Endodermal cell (in vitro differentiated cells): ENCODE measurements around the gene IGIP. TPM values are rescaled to one million over a fixed set of nuclear protein-coding genes. Genes with fewer than 3 reads are reported as not detected.

ENCODE experiments used
- DNase-seq: peaks from one replicate; pipeline ENCODE4 v3.0.0-alpha.2; 2017
- H3K27ac ChIP-seq: 2 replicates; pipeline ENCODE4 v1.5.1; 2013; ENCODE audit warnings: mild to moderate bottlenecking, low read depth, low read length, moderate library complexity
- H3K27me3 ChIP-seq: 2 replicates; pipeline ENCODE4 v1.6.1; 2013; ENCODE audit warnings: mild to moderate bottlenecking, low read length, moderate library complexity; ENCODE audit not compliant: insufficient read depth, control insufficient read depth, poor library complexity, severe bottlenecking
- H3K36me3 ChIP-seq: 2 replicates; pipeline ENCODE4 v1.7.0; 2013; ENCODE audit warnings: mild to moderate bottlenecking, low read length, moderate library complexity; ENCODE audit not compliant: control insufficient read depth, insufficient read depth
- H3K4me1 ChIP-seq: one replicate; pipeline ENCODE4 v1.7.0; 2013; ENCODE audit warnings: low read length; ENCODE audit not compliant: control insufficient read depth, insufficient read depth
- H3K4me3 ChIP-seq: 2 replicates; pipeline ENCODE4 v1.5.1; 2013; ENCODE audit warnings: mild to moderate bottlenecking, low read length, moderate library complexity
- H3K9ac ChIP-seq: 2 replicates; pipeline ENCODE4 v1.6.1; 2013; ENCODE audit warnings: mild to moderate bottlenecking, low read length, moderate library complexity; ENCODE audit not compliant: poor library complexity, severe bottlenecking; ENCODE audit errors: extremely low read depth
- H3K9me3 ChIP-seq: 2 replicates; pipeline ENCODE4 v1.6.1; 2013; ENCODE audit warnings: mild to moderate bottlenecking, low read length, moderate library complexity; ENCODE audit not compliant: control insufficient read depth
- H3K27ac Mint-ChIP-seq: 2 replicates; pipeline ENCODE4 v1.8.0; 2020; ENCODE audit warnings: mixed read lengths
- H3K27me3 Mint-ChIP-seq: 2 replicates; pipeline ENCODE4 v1.8.0; 2021; ENCODE audit warnings: mild to moderate bottlenecking, mixed read lengths; ENCODE audit not compliant: insufficient read depth
- H3K36me3 Mint-ChIP-seq: 2 replicates; pipeline ENCODE4 v1.8.0; 2020; ENCODE audit warnings: low read depth, mixed read lengths
- H3K4me1 Mint-ChIP-seq: 2 replicates; pipeline ENCODE4 v1.8.0; 2020; ENCODE audit warnings: mixed read lengths
- H3K4me3 Mint-ChIP-seq: 2 replicates; pipeline ENCODE4 v1.8.0; 2020; ENCODE audit warnings: mild to moderate bottlenecking, moderate library complexity, mixed read lengths
- H3K9me3 Mint-ChIP-seq: 2 replicates; pipeline ENCODE4 v1.8.0; 2020; ENCODE audit warnings: mild to moderate bottlenecking, mixed read lengths
- CTCF ChIP-seq: fragments of 200-600 bp; sonication (generic); conservative IDR thresholded peaks from 2 replicates; pipeline ENCODE4 v1.5.0; 2021; ENCODE audit warnings: antibody characterized with exemption, mild to moderate bottlenecking
- WGBS, 2 experiments: methylation state at CpG; one replicate each; pipeline versions ENCODE4 v1.1.5 to v1.1.7; 2013; ENCODE audit warnings: missing lambda C conversion rate in 2 of 2, mixed read lengths in 1 of 2; ENCODE audit not compliant: insufficient coverage in 1 of 2, insufficient read length in 1 of 2; 5-methylcytosine and 5-hydroxymethylcytosine counted together
- total RNA-seq, 2 donors: library from RNA; stranded (reverse); fragmentation: NEBNext Ultra II Directional in 1 of 2; extraction: Animal tissue kit (Norgen Biotek cat#: 25700) in 1 of 2; gene quantifications; 2 replicates in 1 of 2; 3 replicates in 1 of 2; pipeline ENCODE4 v1.2.1, GENCODE V29; 2021

Gene IGIP
- total RNA-seq, 2 donors from 2014 or later, result 2.0 to 2.5 TPM

- H3K4me1 Mint-ChIP-seq, result peaks cover 42% of the 10 kb centered on the region
- DNase-seq, result peak; percentile 95
- Histone ChIP-seq H3K4me1 (peaks cover 9% of the 10 kb centered on the region), H3K36me3 (no peaks in the 10 kb centered on the region), H3K9me3 (no peaks in the 10 kb centered on the region), H3K4me3 (peak overlapping the region; percentile 83), H3K27ac (peak overlapping the region; percentile 6), H3K9ac (peak overlapping the region; percentile 52), H3K27me3 (peaks cover 86% of the 10 kb centered on the region)
- H3K27me3 Mint-ChIP-seq, result peaks cover 83% of the 10 kb centered on the region
- TF ChIP-seq CTCF, result no peak
- 0% methylated on average over 11 to 88 of the region's 88 CpGs for WGBS, 2 experiments
- no peaks in the 10 kb centered on the region for H3K9me3 Mint-ChIP-seq
- no peaks in the 10 kb centered on the region for H3K36me3 Mint-ChIP-seq
- H3K27ac Mint-ChIP-seq, result peak overlapping the region; percentile 91
- peak overlapping the region; percentile 80 for H3K4me3 Mint-ChIP-seq
These were observed 18.2 kb upstream of the IGIP start for GRCh38 chr5:140107312-140108092.

GRCh38 chr5:140108093-140109017 lies 17.4 kb upstream of the IGIP start:
- peak overlapping the region; percentile 83 for H3K4me3 ChIP-seq
- no peaks in the 10 kb centered on the region for H3K36me3 ChIP-seq
- no peak overlapping the region for H3K9ac ChIP-seq
- no peaks in the 10 kb centered on the region for H3K9me3 ChIP-seq
- 0% methylated on average over 18 to 52 of the region's 52 CpGs for WGBS, 2 experiments
- H3K27ac ChIP-seq, result no peak overlapping the region
- no peak for TF ChIP-seq CTCF
- peaks cover 12% of the 10 kb centered on the region for H3K4me1 ChIP-seq
- Mint-ChIP-seq H3K4me3 (peak overlapping the region; percentile 80), H3K27me3 (peaks cover 86% of the 10 kb centered on the region), H3K4me1 (peaks cover 42% of the 10 kb centered on the region), H3K9me3 (no peaks in the 10 kb centered on the region), H3K27ac (peak overlapping the region; percentile 75), H3K36me3 (no peaks in the 10 kb centered on the region)
- H3K27me3 ChIP-seq, result peaks cover 89% of the 10 kb centered on the region
- peak; percentile 64 for DNase-seq

- Mint-ChIP-seq H3K9me3 (no peaks in the 10 kb centered on the region), H3K27ac (no peak overlapping the region), H3K27me3 (peaks cover 84% of the 10 kb centered on the region), H3K4me3 (peak overlapping the region; percentile 80), H3K4me1 (peaks cover 42% of the 10 kb centered on the region), H3K36me3 (no peaks in the 10 kb centered on the region)
- peaks cover 12% of the 10 kb centered on the region for H3K4me1 ChIP-seq
- no peak overlapping the region for H3K9ac ChIP-seq
- DNase-seq, result no peak
- H3K27ac ChIP-seq, result no peak overlapping the region
- no peak for TF ChIP-seq CTCF
- H3K9me3 ChIP-seq, result no peaks in the 10 kb centered on the region
- peak overlapping the region; percentile 83 for H3K4me3 ChIP-seq
- H3K36me3 ChIP-seq, result no peaks in the 10 kb centered on the region
- 4 to 6% methylated on average over 10 to 24 of the region's 24 CpGs for WGBS, 2 experiments
- peaks cover 82% of the 10 kb centered on the region for H3K27me3 ChIP-seq
These were observed 16.5 kb upstream of the IGIP start for GRCh38 chr5:140109018-140109758.
